Left ventricle myocardium inferior (tissue), 1 donor: ENCODE data around the gene PDE4C. TPM values are rescaled to one million over a fixed set of nuclear protein-coding genes. Genes with fewer than 3 reads are reported as not detected.

ENCODE experiments used
- DNase-seq: peaks from one replicate; pipeline ENCODE4 v3.0.0-alpha.2; 2020
- H3K27ac ChIP-seq: fragments of 200-600 bp; replicated peaks from 2 replicates; pipeline ENCODE4 v1.8.0; 2021
- H3K27me3 ChIP-seq: fragments of 200-600 bp; 2 replicates; pipeline ENCODE4 v1.8.0; 2021; ENCODE audit warnings: low read depth
- H3K36me3 ChIP-seq: fragments of 200-600 bp; 2 replicates; pipeline ENCODE4 v1.8.0; 2021
- H3K4me1 ChIP-seq: fragments of 200-600 bp; 2 replicates; pipeline ENCODE4 v1.8.0; 2021
- H3K4me3 ChIP-seq: fragments of 200-600 bp; 2 replicates; pipeline ENCODE4 v1.8.0; 2021; ENCODE audit warnings: mild to moderate bottlenecking, moderate library complexity
- H3K9me3 ChIP-seq: fragments of 200-600 bp; replicated peaks from 2 replicates; pipeline ENCODE4 v1.8.0; 2021
- CTCF ChIP-seq: fragments of 200-600 bp; IDR thresholded peaks from 2 replicates; pipeline ENCODE4 v1.8.0; 2021; ENCODE audit warnings: antibody characterized with exemption, mild to moderate bottlenecking, borderline replicate concordance
- intact Hi-C: fragments of 100-400 bp; cut with micrococcal nuclease; formaldehyde crosslinking; loops from one replicate; pipeline ENCODE4 v1.11.0; 2022
- total RNA-seq: library from RNA; stranded (reverse); fragmentation: NEBNext Ultra II Directional; extraction: Animal tissue kit (Norgen Biotek cat#: 25700); gene quantifications from one replicate; pipeline ENCODE4 v1.2.1, GENCODE V29; 2021
- donor health status: DM: no; HTN: yes; CAD: no; lungs with severe emphysema.

PDE4C gene
- total RNA-seq, 1 donor from 2014 or later = 2.4 TPM

- peaks cover 12% of the 10 kb centered on the region for H3K4me1 ChIP-seq
- no peaks in the 10 kb centered on the region for H3K36me3 ChIP-seq
- no peak overlapping the region for H3K4me3 ChIP-seq
- H3K27ac ChIP-seq = no peak overlapping the region
- peaks cover 29% of the 10 kb centered on the region for H3K27me3 ChIP-seq
- no peak for DNase-seq
- no peaks in the 10 kb centered on the region for H3K9me3 ChIP-seq
- TF ChIP-seq CTCF = no peak
- intact Hi-C loops = no loop called here
Observed at GRCh38 chr19:18219911-18220631, 6.2 kb downstream of the PDE4C start.

DNA sequence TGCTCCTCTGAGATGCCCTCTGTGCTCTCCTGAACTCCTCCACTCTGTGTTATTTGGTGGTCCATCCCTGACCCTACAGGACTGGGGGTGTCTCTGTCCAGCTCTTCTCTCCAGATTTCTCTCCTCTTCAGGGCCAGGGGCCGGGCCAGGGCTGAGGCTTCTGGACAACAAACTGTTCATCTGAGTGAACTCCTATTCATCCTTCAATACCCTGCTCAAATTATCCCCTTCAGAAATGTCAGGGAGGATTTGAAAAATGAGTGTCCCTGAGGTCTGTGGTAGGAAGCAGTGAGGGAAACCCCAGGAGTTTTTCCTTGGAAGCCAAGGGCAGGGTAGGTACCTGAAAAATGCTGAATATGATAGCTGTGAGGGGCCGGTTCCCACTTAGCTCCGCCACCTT, 7.6 kb downstream of the PDE4C start:
- Histone ChIP-seq H3K27ac (no peak overlapping the region), H3K36me3 (no peaks in the 10 kb centered on the region), H3K9me3 (no peaks in the 10 kb centered on the region), H3K4me3 (no peak overlapping the region), H3K4me1 (no peaks in the 10 kb centered on the region), H3K27me3 (peaks cover 24% of the 10 kb centered on the region)
- intact Hi-C loops = no loop called here
- no peak for DNase-seq
- TF ChIP-seq CTCF = no peak

DNA sequence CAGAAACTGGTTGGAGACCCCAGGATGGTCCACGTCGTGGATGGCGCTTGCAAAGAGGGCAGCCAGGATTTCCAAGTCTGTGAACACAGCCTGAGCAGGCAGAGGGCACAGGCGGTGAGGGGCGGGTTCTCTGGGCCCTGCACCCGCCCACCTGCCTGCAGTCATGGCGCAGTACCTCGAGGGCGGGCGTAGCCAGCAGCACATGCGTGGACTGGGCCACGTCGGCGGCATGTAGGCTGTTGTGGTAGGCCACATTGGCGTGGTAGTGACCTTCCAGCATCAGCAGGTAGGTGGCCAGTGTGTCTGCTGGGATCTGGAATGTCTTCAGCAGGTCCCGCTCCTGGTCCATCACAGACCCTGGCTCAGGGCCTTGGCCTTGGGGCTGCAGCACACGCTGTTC, 8.1 kb downstream of the PDE4C start:
- H3K4me1 ChIP-seq = no peaks in the 10 kb centered on the region
- intact Hi-C loops = no loop called here
- H3K36me3 ChIP-seq = no peaks in the 10 kb centered on the region
- no peak overlapping the region for H3K4me3 ChIP-seq
- no peaks in the 10 kb centered on the region for H3K9me3 ChIP-seq
- no peak for DNase-seq
- TF ChIP-seq CTCF = no peak
- H3K27me3 ChIP-seq = peaks cover 24% of the 10 kb centered on the region
- H3K27ac ChIP-seq = no peak overlapping the region

DNA sequence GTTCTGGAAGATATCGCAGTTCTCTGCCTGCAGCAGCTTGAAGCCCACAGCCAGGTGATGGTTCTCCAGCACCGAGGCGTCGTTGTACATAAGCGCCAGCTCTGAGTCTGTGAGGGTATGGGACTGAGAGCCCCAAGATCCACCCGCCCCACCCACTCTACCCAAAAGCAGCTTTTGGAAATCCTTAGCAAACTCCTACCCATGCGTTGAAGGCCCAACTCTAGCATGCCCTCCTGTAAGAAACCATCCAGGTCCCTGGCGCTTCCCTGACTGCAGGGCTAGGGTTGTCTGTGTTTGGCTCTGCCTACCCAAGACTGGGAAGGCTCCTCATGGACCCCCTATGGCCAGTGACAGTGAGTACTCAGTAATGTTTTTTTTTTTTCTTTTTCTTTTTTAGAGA, 9.4 kb downstream of the PDE4C start:
- TF ChIP-seq CTCF = no peak
- Histone ChIP-seq H3K9me3 (no peaks in the 10 kb centered on the region), H3K4me1 (no peaks in the 10 kb centered on the region), H3K36me3 (no peaks in the 10 kb centered on the region), H3K4me3 (no peak overlapping the region), H3K27me3 (peaks cover 19% of the 10 kb centered on the region), H3K27ac (no peak overlapping the region)
- intact Hi-C loops = no loop called here
- no peak for DNase-seq

GRCh38 chr19:18214779-18215433, 11.3 kb downstream of the PDE4C start:
- H3K9me3 ChIP-seq = no peaks in the 10 kb centered on the region
- DNase-seq = no peak
- no peaks in the 10 kb centered on the region for H3K4me1 ChIP-seq
- peaks cover 7% of the 10 kb centered on the region for H3K27me3 ChIP-seq
- no peaks in the 10 kb centered on the region for H3K36me3 ChIP-seq
- no peak for TF ChIP-seq CTCF
- H3K27ac ChIP-seq = no peak overlapping the region
- intact Hi-C loops = no loop called here
- H3K4me3 ChIP-seq = no peak overlapping the region
